Osteoblast (primary cell): ENCODE results near the gene SELENOS. TPM values are rescaled to one million over a fixed set of nuclear protein-coding genes. Genes with fewer than 3 reads are reported as not detected.

Experiments used
- DNase-seq: peaks from one replicate; pipeline ENCODE4 v3.0.0; 2011; ENCODE audit warnings: low spot score, mixed read lengths; ENCODE audit not compliant: insufficient read length; ENCODE audit errors: missing footprints
- H2AFZ ChIP-seq: 2 replicates; pipeline ENCODE4 v1.6.0; 2011; ENCODE audit warnings: mild to moderate bottlenecking, low read length
- H3K27ac ChIP-seq: 2 replicates; pipeline ENCODE4 v1.5.1; 2011; ENCODE audit warnings: mild to moderate bottlenecking, low read depth, low read length, moderate library complexity
- H3K27me3 ChIP-seq: 2 replicates; pipeline ENCODE4 v1.6.0; 2012; ENCODE audit warnings: mild to moderate bottlenecking, control low read depth, inconsistent platforms, low read length, moderate library complexity; ENCODE audit not compliant: insufficient read depth
- H3K36me3 ChIP-seq: 2 replicates; pipeline ENCODE4 v1.5.1; 2011; ENCODE audit warnings: mild to moderate bottlenecking, low read length, control low read depth, moderate library complexity; ENCODE audit not compliant: insufficient read depth
- H3K4me1 ChIP-seq: 2 replicates; pipeline ENCODE4 v1.5.1; 2011; ENCODE audit warnings: mild to moderate bottlenecking, low read length, control low read depth, moderate library complexity; ENCODE audit not compliant: insufficient read depth
- H3K4me2 ChIP-seq: 2 replicates; pipeline ENCODE4 v1.6.0; 2011; ENCODE audit warnings: mild to moderate bottlenecking, low read length; ENCODE audit not compliant: insufficient read depth
- H3K4me3 ChIP-seq: fragments of 200-600 bp; sonication (generic); 3 replicates; pipeline ENCODE4 v1.5.1; 2012; ENCODE audit warnings: mild to moderate bottlenecking, low read length, inconsistent platforms; ENCODE audit not compliant: insufficient read depth
- H3K79me2 ChIP-seq: 2 replicates; pipeline ENCODE4 v1.6.0; 2012; ENCODE audit warnings: mild to moderate bottlenecking, low read length, control low read depth, inconsistent platforms; ENCODE audit not compliant: insufficient read depth
- H3K9me3 ChIP-seq: 2 replicates; pipeline ENCODE4 v1.5.1; 2011; ENCODE audit warnings: low read depth, low read length, control low read depth
- H4K20me1 ChIP-seq: 2 replicates; pipeline ENCODE4 v1.6.0; 2012; ENCODE audit warnings: mild to moderate bottlenecking, low read length, control low read depth; ENCODE audit not compliant: insufficient read depth
- total RNA-seq: library from RNA; depleted of rRNA; stranded (reverse); fragments of >200 nt; gene quantifications from 2 replicates; pipeline ENCODE4 v1.2.3, GENCODE V29; 2012
- TF ChIP-seq, protein P1 (sequence below): IDR thresholded peaks from 2 replicates; pipeline ENCODE4 v1.5.1; 2011; ENCODE audit warnings: mild to moderate bottlenecking, low read depth, low read length, moderate library complexity; ENCODE audit errors: extremely low read depth

The SELENOS gene
- total RNA-seq, 1 donor, result 79.6 TPM

DNA sequence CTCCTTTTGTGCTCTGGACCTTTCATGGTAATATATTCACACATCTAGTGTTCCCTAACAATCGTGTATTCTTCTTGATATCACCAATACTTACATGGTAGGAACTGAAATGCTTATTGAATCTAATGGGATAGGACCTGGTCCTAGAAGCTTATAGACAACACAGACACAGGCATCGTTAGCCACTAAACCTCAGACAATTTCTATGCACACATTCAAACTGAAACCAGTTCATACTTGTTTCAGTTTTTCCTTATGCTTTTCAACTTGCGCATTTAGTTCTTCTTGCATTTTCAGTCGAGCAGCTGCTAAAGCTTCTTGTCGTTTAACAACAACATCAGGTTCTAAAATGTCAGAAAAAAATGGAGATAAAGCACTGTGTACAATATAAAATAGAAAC, 2.3 kb downstream of the SELENOS start:
- Histone ChIP-seq H3K4me2 (no peak overlapping the region), H3K36me3 (peaks cover 60% of the 10 kb centered on the region)

DNA sequence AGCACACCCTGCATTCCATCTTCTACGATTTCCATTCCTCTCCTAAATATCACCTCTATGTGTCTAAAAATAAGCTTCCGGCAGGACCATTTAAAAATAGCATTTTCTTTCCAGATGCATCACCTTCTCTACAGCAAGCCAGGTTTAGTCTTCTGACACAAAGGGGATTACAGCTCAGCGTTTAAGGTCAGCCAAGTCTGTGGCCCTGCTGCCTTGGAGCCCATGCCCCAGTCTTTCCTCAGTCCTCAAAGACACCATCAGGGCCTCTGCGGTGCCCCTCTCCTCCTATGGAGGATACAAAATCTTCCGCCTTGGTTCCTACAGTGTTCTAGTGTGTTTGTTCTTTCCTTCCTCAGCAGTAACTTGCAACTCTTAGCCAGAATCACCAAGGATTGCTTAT, 3.8 kb downstream of the SELENOS start:
- Histone ChIP-seq H3K27ac (no peak overlapping the region), H3K4me3 (no peak overlapping the region), H3K79me2 (peaks cover 35% of the 10 kb centered on the region), H3K9me3 (no peaks in the 10 kb centered on the region), H4K20me1 (peaks cover 18% of the 10 kb centered on the region), H3K36me3 (peaks cover 64% of the 10 kb centered on the region), H3K4me1 (peaks cover 11% of the 10 kb centered on the region), H3K4me2 (no peak overlapping the region), H3K27me3 (no peaks in the 10 kb centered on the region), H2AFZ (no peak overlapping the region)
- TF ChIP-seq, protein P1, sequence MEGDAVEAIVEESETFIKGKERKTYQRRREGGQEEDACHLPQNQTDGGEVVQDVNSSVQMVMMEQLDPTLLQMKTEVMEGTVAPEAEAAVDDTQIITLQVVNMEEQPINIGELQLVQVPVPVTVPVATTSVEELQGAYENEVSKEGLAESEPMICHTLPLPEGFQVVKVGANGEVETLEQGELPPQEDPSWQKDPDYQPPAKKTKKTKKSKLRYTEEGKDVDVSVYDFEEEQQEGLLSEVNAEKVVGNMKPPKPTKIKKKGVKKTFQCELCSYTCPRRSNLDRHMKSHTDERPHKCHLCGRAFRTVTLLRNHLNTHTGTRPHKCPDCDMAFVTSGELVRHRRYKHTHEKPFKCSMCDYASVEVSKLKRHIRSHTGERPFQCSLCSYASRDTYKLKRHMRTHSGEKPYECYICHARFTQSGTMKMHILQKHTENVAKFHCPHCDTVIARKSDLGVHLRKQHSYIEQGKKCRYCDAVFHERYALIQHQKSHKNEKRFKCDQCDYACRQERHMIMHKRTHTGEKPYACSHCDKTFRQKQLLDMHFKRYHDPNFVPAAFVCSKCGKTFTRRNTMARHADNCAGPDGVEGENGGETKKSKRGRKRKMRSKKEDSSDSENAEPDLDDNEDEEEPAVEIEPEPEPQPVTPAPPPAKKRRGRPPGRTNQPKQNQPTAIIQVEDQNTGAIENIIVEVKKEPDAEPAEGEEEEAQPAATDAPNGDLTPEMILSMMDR, result no peak
- no peak for DNase-seq

More for the DNA sequence above, 2.3 kb downstream of the SELENOS start:
- Histone ChIP-seq H3K4me3 (no peak overlapping the region), H3K9me3 (no peaks in the 10 kb centered on the region), H3K4me1 (peaks cover 11% of the 10 kb centered on the region), H3K27me3 (no peaks in the 10 kb centered on the region), H4K20me1 (peaks cover 18% of the 10 kb centered on the region), H3K27ac (no peak overlapping the region), H3K79me2 (peaks cover 35% of the 10 kb centered on the region), H2AFZ (no peak overlapping the region)
- DNase-seq, result peak; percentile 25
- TF ChIP-seq, protein P1, result no peak

DNA sequence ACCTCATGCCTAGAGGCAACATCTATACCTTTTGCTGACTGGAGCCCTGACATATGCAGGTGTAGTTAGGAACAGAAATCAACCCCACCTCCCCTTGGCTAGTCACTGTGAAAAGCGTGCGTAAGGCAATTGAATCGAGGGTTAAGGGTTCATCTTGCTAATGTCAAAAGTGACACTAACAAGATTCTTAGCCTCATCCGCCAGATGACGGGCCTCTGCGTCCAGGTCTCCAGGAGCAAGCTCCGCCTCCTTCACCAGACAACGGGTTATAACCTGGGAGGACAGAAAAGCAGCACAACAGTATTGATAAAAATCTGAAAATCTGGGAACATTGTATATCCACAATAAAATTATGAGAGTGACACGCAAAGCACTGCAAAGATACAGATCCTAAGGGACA, 4.7 kb downstream of the SELENOS start:
- Histone ChIP-seq H4K20me1 (peaks cover 18% of the 10 kb centered on the region), H3K4me2 (no peak overlapping the region), H3K79me2 (peaks cover 35% of the 10 kb centered on the region), H3K4me3 (no peak overlapping the region), H3K4me1 (peaks cover 16% of the 10 kb centered on the region), H3K27me3 (no peaks in the 10 kb centered on the region), H3K9me3 (no peaks in the 10 kb centered on the region), H3K36me3 (peaks cover 64% of the 10 kb centered on the region), H2AFZ (no peak overlapping the region), H3K27ac (no peak overlapping the region)
- no peak for DNase-seq
- TF ChIP-seq, protein P1, result no peak

DNA sequence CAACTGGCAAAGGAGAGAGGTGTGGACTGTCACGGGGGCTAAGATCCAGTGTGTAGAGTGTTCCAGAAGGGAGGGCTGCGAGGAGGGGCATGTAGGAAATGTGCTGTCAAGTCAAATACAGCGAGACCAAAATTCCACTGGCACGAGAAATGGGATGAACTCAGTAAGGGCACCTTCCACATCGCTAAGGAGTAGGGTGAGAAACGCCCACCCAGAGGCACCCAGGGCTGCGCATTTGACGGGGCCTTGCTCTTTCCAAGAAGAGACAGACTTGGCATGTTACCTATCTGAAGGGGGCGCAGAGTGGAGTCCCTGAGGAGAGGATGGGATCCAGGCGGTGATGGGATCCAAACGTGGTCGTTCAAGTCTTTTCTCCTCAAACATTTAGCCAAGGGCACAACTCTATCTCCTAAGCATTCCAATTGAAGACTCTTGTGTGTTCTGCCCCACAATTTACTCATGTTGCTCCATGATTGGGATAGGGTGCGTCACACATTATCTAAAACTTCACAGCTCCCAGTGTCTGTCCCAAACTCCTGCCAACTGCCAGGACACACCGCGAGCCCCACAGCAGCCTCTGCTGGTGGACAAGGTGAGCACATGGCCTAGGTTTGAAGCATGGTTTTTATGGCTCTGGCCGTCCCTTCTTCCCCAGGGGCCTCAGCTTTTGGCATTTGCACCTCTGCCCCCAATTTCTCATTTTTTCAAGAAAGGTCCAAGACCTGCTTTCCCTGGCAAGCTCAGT, 7.6 kb downstream of the SELENOS start:
- H3K4me1 ChIP-seq, result peaks cover 35% of the 10 kb centered on the region
- no peak overlapping the region for H2AFZ ChIP-seq
- H3K79me2 ChIP-seq, result peaks cover 10% of the 10 kb centered on the region
- no peaks in the 10 kb centered on the region for H3K9me3 ChIP-seq
- H3K27ac ChIP-seq, result no peak overlapping the region
- H3K36me3 ChIP-seq, result peaks cover 54% of the 10 kb centered on the region
- H3K4me2 ChIP-seq, result no peak overlapping the region
- H4K20me1 ChIP-seq, result peaks cover 9% of the 10 kb centered on the region
- no peak for DNase-seq
- H3K27me3 ChIP-seq, result no peaks in the 10 kb centered on the region
- no peak overlapping the region for H3K4me3 ChIP-seq
- TF ChIP-seq, protein P1, result peak; percentile 40
